GM18505 (cell line): Measurements from ENCODE around the gene COMMD2.

ENCODE experiments used
- ATAC-seq: cut with Tn5 transposase; IDR thresholded peaks from one replicate; pipeline ENCODE4 v1.9.1; 2021; ENCODE audit not compliant: unreplicated experiment
- POLR2A ChIP-seq: IDR thresholded peaks from 4 replicates; pipeline ENCODE4 v1.6.1; 2011; ENCODE audit warnings: borderline replicate concordance; ENCODE audit not compliant: insufficient read depth, insufficient read length; ENCODE audit errors: extremely low read depth

COMMD2 gene

GRCh38 chr3:149732234-149732633 is 20.1 kb downstream of the COMMD2 start:
- ATAC-seq, result no peak
- no peak for TF ChIP-seq POLR2A

GRCh38 chr3:149727656-149728055 is 24.6 kb downstream of the COMMD2 start:
- ATAC-seq, result no peak
- TF ChIP-seq POLR2A, result no peak

- peak; percentile 79 for ATAC-seq
- no peak for TF ChIP-seq POLR2A
These were observed 25.4 kb downstream of the COMMD2 start for GRCh38 chr3:149726716-149727407.

- no peak for TF ChIP-seq POLR2A
- ATAC-seq, result no peak
These were observed 28.5 kb downstream of the COMMD2 start for GRCh38 chr3:149723781-149724180.

GRCh38 chr3:149720918-149721317 is 31.4 kb downstream of the COMMD2 start:
- no peak for TF ChIP-seq POLR2A
- no peak for ATAC-seq

GRCh38 chr3:149717391-149718056 is 34.8 kb downstream of the COMMD2 start:
- ATAC-seq, result no peak
- no peak for TF ChIP-seq POLR2A

GRCh38 chr3:149716984-149717383 is 35.3 kb downstream of the COMMD2 start:
- no peak for ATAC-seq
- TF ChIP-seq POLR2A, result no peak

GRCh38 chr3:149715247-149715646 is 37.0 kb downstream of the COMMD2 start:
- TF ChIP-seq POLR2A, result no peak
- no peak for ATAC-seq

GRCh38 chr3:149713730-149714654 is 38.3 kb downstream of the COMMD2 start:
- no peak for TF ChIP-seq POLR2A
- ATAC-seq, result no peak

GRCh38 chr3:149706905-149707304 is 45.4 kb downstream of the COMMD2 start:
- no peak for TF ChIP-seq POLR2A
- ATAC-seq, result no peak

GRCh38 chr3:149705416-149705815 is 46.9 kb downstream of the COMMD2 start:
- ATAC-seq, result no peak
- TF ChIP-seq POLR2A, result no peak

GRCh38 chr3:149703466-149703865 is 48.8 kb downstream of the COMMD2 start:
- TF ChIP-seq POLR2A, result no peak
- ATAC-seq, result no peak

- ATAC-seq, result no peak
- no peak for TF ChIP-seq POLR2A
These were observed 49.4 kb downstream of the COMMD2 start for GRCh38 chr3:149702691-149703441.
